Karpas-422 (cell line): ENCODE measurements around the gene SCP2D1. TPM values are rescaled to one million over a fixed set of nuclear protein-coding genes. Genes with fewer than 3 reads are reported as not detected.

Source experiments
- DNase-seq: peaks from one replicate; pipeline ENCODE4 v3.0.0-alpha.2; 2015
- H2AFZ ChIP-seq: fragments of 200-600 bp; sonication (generic); 2 replicates; pipeline ENCODE4 v1.6.1; 2014; ENCODE audit warnings: antibody characterized with exemption, low read length, mixed read lengths
- H3K27ac ChIP-seq: fragments of 200-600 bp; sonication (generic); 2 replicates; pipeline ENCODE4 v1.5.1; 2014; ENCODE audit warnings: mild to moderate bottlenecking, low read length, moderate library complexity
- H3K27me3 ChIP-seq: fragments of 200-600 bp; sonication (generic); 2 replicates; pipeline ENCODE4 v1.6.1; 2014; ENCODE audit warnings: low read length, mixed read lengths
- H3K36me3 ChIP-seq: fragments of 200-600 bp; sonication (generic); 2 replicates; pipeline ENCODE4 v1.6.1; 2014; ENCODE audit warnings: low read length, mixed read lengths; ENCODE audit not compliant: insufficient read depth
- H3K4me1 ChIP-seq: fragments of 200-600 bp; sonication (generic); 2 replicates; pipeline ENCODE4 v1.6.1; 2014; ENCODE audit warnings: mild to moderate bottlenecking, low read length, mixed read lengths
- H3K4me2 ChIP-seq: fragments of 200-600 bp; sonication (generic); 2 replicates; pipeline ENCODE4 v1.6.1; 2014; ENCODE audit warnings: low read length, low read depth, mild to moderate bottlenecking; ENCODE audit not compliant: poor library complexity, severe bottlenecking
- H3K4me3 ChIP-seq: fragments of 200-600 bp; sonication (generic); 2 replicates; pipeline ENCODE4 v1.5.1; 2014; ENCODE audit warnings: mild to moderate bottlenecking, antibody characterized with exemption, low read length, mixed read lengths
- H3K79me2 ChIP-seq: fragments of 200-600 bp; sonication (generic); 2 replicates; pipeline ENCODE4 v1.6.1; 2014; ENCODE audit warnings: mild to moderate bottlenecking, low read length, mixed read lengths
- H3K9ac ChIP-seq: fragments of 200-600 bp; sonication (generic); 2 replicates; pipeline ENCODE4 v1.6.0; 2014; ENCODE audit warnings: low read length
- H3K9me2 ChIP-seq: fragments of 200-600 bp; sonication (generic), shearing (Covaris generic); replicated peaks from 2 replicates; pipeline ENCODE4 v1.6.0; 2014; ENCODE audit warnings: mild to moderate bottlenecking, low read length, moderate library complexity; ENCODE audit not compliant: insufficient read depth
- H3K9me3 ChIP-seq: fragments of 300-700, 200-600 bp; sonication (generic); 2 replicates; pipeline ENCODE4 v1.6.1; 2014; ENCODE audit warnings: low read length, mixed read lengths
- H4K20me1 ChIP-seq: fragments of 200-600 bp; sonication (generic); 2 replicates; pipeline ENCODE4 v1.6.1; 2014; ENCODE audit warnings: mild to moderate bottlenecking, antibody characterized with exemption, low read length, low read depth; ENCODE audit not compliant: insufficient read depth
- total RNA-seq: library from RNA; depleted of rRNA; stranded (reverse); fragments of >200 nt; shearing (Covaris generic); gene quantifications from 2 replicates; pipeline ENCODE4 v1.2.3, GENCODE V29; 2014; ENCODE audit warnings: low replicate concordance

SCP2D1 gene
- total RNA-seq, 1 experiment from 2014 or later = not detected

GRCh38 chr20:18831830-18832499 lies 18.4 kb downstream of the SCP2D1 start:
- no peak for DNase-seq
- Histone ChIP-seq H3K36me3 (no peaks in the 10 kb centered on the region), H3K27me3 (no peaks in the 10 kb centered on the region)

GRCh38 chr20:18832546-18833200 lies 19.1 kb downstream of the SCP2D1 start:
- no peaks in the 10 kb centered on the region for H3K9me2 ChIP-seq
- no peaks in the 10 kb centered on the region for H3K79me2 ChIP-seq

More at GRCh38 chr20:18831830-18832499, 18.4 kb downstream of the SCP2D1 start:
- Histone ChIP-seq H3K4me1 (no peaks in the 10 kb centered on the region), H3K4me2 (no peak overlapping the region), H4K20me1 (no peaks in the 10 kb centered on the region), H2AFZ (no peak overlapping the region), H3K9ac (no peak overlapping the region), H3K27ac (no peak overlapping the region), H3K4me3 (no peak overlapping the region), H3K79me2 (no peaks in the 10 kb centered on the region), H3K9me3 (no peaks in the 10 kb centered on the region), H3K9me2 (no peaks in the 10 kb centered on the region)

GRCh38 chr20:18835466-18836256 lies 22.1 kb downstream of the SCP2D1 start:
- Histone ChIP-seq H4K20me1 (no peaks in the 10 kb centered on the region), H3K4me1 (no peaks in the 10 kb centered on the region), H3K27ac (no peak overlapping the region), H3K27me3 (no peaks in the 10 kb centered on the region), H3K36me3 (no peaks in the 10 kb centered on the region), H2AFZ (no peak overlapping the region), H3K9ac (no peak overlapping the region), H3K4me3 (no peak overlapping the region), H3K9me2 (no peaks in the 10 kb centered on the region), H3K9me3 (no peaks in the 10 kb centered on the region), H3K79me2 (no peaks in the 10 kb centered on the region), H3K4me2 (no peak overlapping the region)
- DNase-seq = no peak

More at GRCh38 chr20:18832546-18833200, 19.1 kb downstream of the SCP2D1 start:
- Histone ChIP-seq H3K27ac (no peak overlapping the region), H3K9me3 (no peaks in the 10 kb centered on the region), H3K4me2 (no peak overlapping the region), H3K4me1 (no peaks in the 10 kb centered on the region), H3K27me3 (no peaks in the 10 kb centered on the region), H3K9ac (no peak overlapping the region), H4K20me1 (no peaks in the 10 kb centered on the region), H3K36me3 (no peaks in the 10 kb centered on the region), H3K4me3 (no peak overlapping the region), H2AFZ (no peak overlapping the region)
- DNase-seq = no peak

- Histone ChIP-seq H3K79me2 (no peaks in the 10 kb centered on the region), H3K4me2 (no peak overlapping the region), H3K9me3 (no peaks in the 10 kb centered on the region), H3K27me3 (no peaks in the 10 kb centered on the region), H3K27ac (no peak overlapping the region), H3K9ac (no peak overlapping the region), H3K4me3 (no peak overlapping the region), H3K4me1 (no peaks in the 10 kb centered on the region), H2AFZ (no peak overlapping the region), H4K20me1 (no peaks in the 10 kb centered on the region), H3K36me3 (no peaks in the 10 kb centered on the region), H3K9me2 (no peaks in the 10 kb centered on the region)
- no peak for DNase-seq
These were observed 24.1 kb downstream of the SCP2D1 start for GRCh38 chr20:18837718-18838117.

- Histone ChIP-seq H3K4me2 (no peak overlapping the region), H3K4me1 (no peaks in the 10 kb centered on the region), H4K20me1 (no peaks in the 10 kb centered on the region), H3K36me3 (no peaks in the 10 kb centered on the region), H3K9me3 (no peaks in the 10 kb centered on the region), H3K27ac (no peak overlapping the region), H2AFZ (no peak overlapping the region), H3K4me3 (no peak overlapping the region), H3K9me2 (no peaks in the 10 kb centered on the region), H3K9ac (no peak overlapping the region), H3K79me2 (no peaks in the 10 kb centered on the region), H3K27me3 (no peaks in the 10 kb centered on the region)
- no peak for DNase-seq
These were observed 26.1 kb downstream of the SCP2D1 start for GRCh38 chr20:18839507-18840247.

- no peak for DNase-seq
- H3K4me2 ChIP-seq = no peak overlapping the region
These were observed 26.7 kb downstream of the SCP2D1 start for GRCh38 chr20:18840248-18840645.

GRCh38 chr20:18845017-18845416 lies 31.4 kb downstream of the SCP2D1 start:
- Histone ChIP-seq H3K4me3 (no peak overlapping the region), H3K79me2 (no peaks in the 10 kb centered on the region), H3K4me1 (no peaks in the 10 kb centered on the region), H3K27me3 (no peaks in the 10 kb centered on the region), H3K9ac (no peak overlapping the region), H3K36me3 (no peaks in the 10 kb centered on the region), H3K9me2 (no peaks in the 10 kb centered on the region), H3K9me3 (no peaks in the 10 kb centered on the region), H3K27ac (no peak overlapping the region), H4K20me1 (no peaks in the 10 kb centered on the region), H2AFZ (no peak overlapping the region), H3K4me2 (no peak overlapping the region)
- no peak for DNase-seq

More at GRCh38 chr20:18840248-18840645, 26.7 kb downstream of the SCP2D1 start:
- Histone ChIP-seq H3K4me1 (no peaks in the 10 kb centered on the region), H3K4me3 (no peak overlapping the region), H3K9me2 (no peaks in the 10 kb centered on the region), H4K20me1 (no peaks in the 10 kb centered on the region), H3K79me2 (no peaks in the 10 kb centered on the region), H3K9me3 (no peaks in the 10 kb centered on the region), H3K9ac (no peak overlapping the region), H3K27ac (no peak overlapping the region), H3K27me3 (no peaks in the 10 kb centered on the region), H3K36me3 (no peaks in the 10 kb centered on the region), H2AFZ (no peak overlapping the region)
